HG03280 (cell line): Measurements from ENCODE around the gene LRRC28.

Experiments used
- ATAC-seq: cut with Tn5 transposase; IDR thresholded peaks from one replicate; pipeline ENCODE4 v1.9.1; 2021; ENCODE audit warnings: mild to moderate bottlenecking, moderate library complexity; ENCODE audit not compliant: unreplicated experiment

Gene LRRC28

DNA sequence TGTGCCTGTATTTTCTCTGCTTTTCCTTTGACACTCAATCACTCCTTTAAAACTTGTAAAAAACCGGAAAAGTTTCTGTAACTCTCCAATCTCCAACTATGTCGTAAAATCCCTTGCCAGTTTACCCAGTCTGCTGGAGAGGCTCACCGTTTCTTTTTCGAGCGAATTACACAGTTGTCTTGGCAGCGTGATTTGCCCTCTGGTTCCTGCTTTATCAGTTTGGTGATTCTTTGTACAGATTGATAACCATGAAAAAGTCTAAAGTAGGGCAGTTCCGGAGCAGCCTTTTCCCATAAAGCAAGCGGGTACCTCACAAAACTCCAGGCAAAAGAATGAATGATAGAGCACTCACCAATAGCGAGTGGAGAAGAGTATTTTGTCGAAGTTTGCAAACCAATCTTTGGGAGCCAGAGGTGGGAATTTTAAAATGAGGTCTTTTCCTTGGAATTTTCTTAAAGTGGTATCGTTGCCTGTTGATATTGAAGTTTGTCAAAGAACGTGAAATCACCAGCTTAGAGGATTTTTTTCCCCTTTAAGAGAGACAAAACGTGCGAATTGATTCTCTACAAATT is 1.9 kb upstream of the LRRC28 start, which contains the start of gene TTC23:
TSS of gene TTC23 (minus strand) at position 312 of the 572 bp plus-strand sequence. CDS start 20,869 bp downstream, outside the sequence.
- no peak for ATAC-seq

DNA sequence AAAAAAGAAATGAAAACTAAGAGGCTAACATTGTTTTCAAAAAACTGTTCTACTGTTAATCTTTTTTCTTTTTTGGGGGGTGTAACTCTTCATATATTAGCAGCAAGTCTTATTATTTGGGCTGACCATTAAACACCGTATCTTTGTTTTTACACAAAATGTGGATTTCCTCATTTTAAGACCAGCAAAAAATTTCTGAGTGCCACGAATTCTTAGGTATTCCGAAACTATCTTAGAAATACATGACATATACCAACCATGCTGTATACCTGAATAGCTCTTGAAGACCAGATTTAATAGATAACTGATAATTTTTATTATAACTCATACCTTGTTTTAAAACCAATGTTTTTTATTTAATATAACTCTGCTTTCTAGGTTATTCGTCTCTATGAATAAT is 1.3 kb upstream of the LRRC28 start:
- no peak for ATAC-seq

- ATAC-seq, result no peak
Observed at GRCh38 chr15:99250494-99250856, 806 bp upstream of the LRRC28 start.

- ATAC-seq, result no peak
Observed at GRCh38 chr15:99252326-99252725, 1.0 kb downstream of the LRRC28 start.

GRCh38 chr15:99253381-99254090 is 2.3 kb downstream of the LRRC28 start:
- ATAC-seq, result no peak

DNA sequence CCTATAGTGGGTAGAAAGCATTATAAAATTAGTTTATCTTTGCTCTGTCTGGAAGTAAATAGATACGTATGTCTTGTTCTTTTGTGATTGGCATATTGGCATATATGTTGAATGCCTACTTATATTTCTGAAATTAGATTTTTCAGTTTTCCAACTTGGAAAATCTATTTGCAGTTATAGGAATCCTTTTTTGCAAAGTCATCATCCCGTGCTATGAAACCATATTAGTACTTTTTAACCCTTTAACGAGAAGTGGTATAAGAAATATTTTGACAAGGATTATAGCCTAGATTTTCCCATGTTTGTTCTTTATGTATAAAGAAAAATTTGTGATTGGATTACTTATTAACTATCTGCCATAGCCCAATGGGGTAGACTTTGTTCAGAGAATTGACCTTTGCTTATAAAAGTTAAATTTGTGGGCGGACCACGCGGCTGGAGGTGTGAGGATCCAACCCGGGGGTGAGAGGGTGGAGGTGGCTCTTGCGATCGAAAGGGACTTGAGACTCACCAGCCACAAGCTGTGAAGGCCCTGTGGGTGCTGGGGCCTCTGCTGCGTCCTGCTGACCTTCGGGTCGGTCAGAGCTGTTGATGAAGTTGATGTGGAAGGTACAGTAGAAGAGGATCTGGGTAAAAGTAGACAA is 5.9 kb downstream of the LRRC28 start:
- no peak for ATAC-seq

GRCh38 chr15:99264125-99264524 is 12.8 kb downstream of the LRRC28 start:
- ATAC-seq, result no peak

GRCh38 chr15:99265541-99266070 is 14.3 kb downstream of the LRRC28 start:
- no peak for ATAC-seq

GRCh38 chr15:99267957-99268356 is 16.7 kb downstream of the LRRC28 start:
- ATAC-seq, result no peak

- ATAC-seq, result no peak
Observed at GRCh38 chr15:99268431-99268830, 17.1 kb downstream of the LRRC28 start.

GRCh38 chr15:99273801-99274200 is 22.5 kb downstream of the LRRC28 start:
- ATAC-seq, result no peak

- ATAC-seq, result no peak
Observed at GRCh38 chr15:99275061-99275460, 23.8 kb downstream of the LRRC28 start.

DNA sequence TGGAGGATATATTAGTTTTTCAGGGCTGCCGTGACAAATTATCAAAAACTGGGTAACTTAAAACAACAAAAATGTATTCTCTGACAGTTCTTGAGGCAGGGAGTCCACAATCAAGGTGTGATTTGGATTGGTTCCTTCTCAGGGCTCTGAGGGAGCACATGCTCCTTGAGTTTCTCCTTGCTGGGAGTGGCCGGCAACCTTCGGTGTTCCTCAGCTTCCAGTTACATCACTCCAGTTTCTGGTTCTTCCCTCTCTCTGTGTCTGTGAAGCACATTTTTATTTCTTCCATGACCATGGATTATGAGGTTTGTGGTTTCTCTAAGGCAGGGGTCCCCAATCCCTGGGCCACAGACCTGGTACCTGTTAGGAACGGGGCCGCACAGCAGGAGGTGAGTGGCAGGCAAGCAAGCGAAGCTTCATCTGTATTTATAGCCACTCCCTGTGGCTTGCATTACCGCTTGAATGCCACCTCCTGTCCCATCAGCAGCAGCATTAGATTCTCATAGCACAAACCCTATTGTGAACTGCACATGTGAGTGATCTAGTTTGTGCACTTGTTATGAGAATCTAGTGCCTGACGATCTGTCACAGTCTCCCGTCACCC is 24.3 kb downstream of the LRRC28 start:
- ATAC-seq, result no peak

DNA sequence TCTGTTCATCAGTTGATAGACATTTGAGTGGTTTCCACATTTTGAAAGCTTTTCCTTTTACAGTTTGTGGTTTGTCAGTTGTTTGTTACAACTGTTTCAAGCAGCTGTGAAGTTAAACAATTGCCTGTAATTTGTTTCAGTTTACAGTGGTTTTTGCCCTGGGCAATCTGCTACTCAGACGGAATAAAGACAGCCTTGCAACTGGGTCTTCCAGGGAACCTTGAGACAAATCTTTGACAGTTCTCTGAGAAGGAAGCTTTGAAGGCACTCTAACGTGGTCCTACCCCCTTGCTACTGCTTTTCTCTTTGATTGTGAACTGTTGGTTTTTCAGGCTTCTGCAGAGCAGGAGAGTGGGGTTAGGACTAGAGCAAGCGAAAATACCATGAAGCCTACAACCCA is 28.0 kb downstream of the LRRC28 start:
- ATAC-seq, result no peak

DNA sequence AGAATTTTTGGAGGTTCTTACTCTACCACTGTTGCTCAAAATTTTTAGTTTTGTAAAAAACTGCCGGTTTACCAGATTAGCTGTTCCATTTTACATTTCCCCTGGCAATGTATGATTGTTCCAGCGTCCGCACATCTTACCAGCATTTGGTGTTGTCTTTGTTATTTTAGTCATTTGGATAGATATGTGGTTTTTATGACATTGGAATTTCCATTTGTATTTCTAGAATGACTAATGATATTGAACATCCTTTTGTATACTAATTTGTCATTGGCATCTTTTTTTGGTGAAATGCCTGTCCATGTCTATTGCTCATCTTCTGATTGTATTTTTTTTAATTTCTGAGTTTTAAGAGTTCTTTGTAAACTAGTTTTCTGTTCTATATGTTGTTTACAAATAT is 28.5 kb downstream of the LRRC28 start:
- no peak for ATAC-seq

DNA sequence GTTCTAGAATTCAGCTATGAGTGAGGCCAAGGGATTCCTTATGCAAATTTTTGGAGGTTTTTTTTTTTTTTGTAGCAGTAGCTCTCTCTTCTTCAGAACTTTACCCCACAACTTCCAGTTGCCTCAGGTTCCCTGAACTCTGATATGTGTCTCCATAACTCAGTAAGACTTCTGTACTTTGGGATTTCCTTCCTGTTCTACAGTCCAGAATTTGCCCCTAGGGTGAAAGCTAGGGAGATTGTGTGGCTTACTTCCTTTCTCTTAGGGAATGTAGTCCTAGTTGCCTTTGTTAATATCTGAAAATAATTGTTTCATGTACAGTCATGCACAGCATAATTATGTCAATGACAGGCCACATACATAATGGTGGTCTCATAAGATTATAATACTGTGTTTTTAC is 30.8 kb downstream of the LRRC28 start:
- no peak for ATAC-seq

GRCh38 chr15:99282586-99282985 is 31.3 kb downstream of the LRRC28 start:
- no peak for ATAC-seq

- ATAC-seq, result no peak
Observed at GRCh38 chr15:99283717-99284116, 32.4 kb downstream of the LRRC28 start.

- no peak for ATAC-seq
Observed at GRCh38 chr15:99291643-99292042, 40.4 kb downstream of the LRRC28 start.

DNA sequence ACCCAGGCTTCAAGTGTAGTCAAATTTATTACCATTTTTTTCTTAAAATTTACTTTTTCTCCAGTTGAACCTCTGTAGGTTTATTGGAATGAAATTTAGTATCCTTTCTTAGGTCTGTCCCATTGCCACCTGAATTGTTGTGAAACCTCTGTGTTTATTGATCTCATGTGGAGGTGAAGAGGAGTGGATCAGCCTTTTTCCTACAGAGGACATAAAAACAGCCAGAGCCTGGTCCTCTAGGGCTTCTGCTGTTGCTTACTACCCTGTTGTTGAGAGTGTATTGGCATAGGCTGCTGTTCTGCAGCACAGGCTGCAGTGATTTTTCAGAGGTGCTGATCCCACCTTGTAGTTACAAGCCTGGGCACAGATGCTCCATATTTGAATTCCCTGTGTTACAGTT is 44.6 kb downstream of the LRRC28 start:
- ATAC-seq, result no peak

DNA sequence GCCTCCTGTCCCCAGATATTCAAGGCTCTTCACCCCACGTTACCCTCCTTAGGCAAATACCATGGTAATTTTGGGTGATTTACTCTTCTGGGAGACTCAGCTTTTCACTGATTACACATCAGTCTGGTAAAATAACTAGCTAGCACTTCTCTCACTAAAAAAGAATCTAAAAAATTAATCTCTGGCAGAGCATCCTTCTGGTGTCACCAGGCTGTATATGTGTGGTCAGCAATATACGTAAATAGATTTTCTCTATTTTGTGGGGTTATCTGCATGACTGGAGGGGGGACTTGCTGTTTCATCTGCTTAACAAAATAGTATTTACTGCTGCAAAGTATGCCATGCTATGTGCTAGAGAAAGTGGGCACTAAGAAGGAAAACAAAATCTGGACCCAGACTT is 45.1 kb downstream of the LRRC28 start:
- ATAC-seq, result no peak

DNA sequence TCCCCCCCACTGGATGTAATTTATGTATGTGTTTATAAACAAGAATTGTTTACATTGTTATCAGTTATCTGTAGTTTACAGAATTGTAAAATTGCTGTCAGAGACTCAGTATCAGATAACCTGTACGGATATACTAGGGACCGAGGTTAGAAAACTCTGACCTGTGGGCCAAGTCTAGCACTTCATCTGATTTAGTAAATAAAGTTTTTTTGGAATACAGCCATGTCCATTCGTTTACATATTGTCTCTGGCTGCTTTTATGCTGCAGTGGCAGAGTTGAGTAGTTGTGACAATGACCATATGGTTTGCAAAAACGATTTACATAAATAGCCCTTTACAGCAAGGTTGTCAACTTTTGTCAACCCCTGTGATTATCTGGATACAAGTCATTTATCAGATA is 52.6 kb downstream of the LRRC28 start:
- ATAC-seq, result no peak
